Measurements from ENCODE around the gene TCP11L2. TPM values are rescaled to one million over a fixed set of nuclear protein-coding genes. Genes with fewer than 3 reads are reported as not detected.
"Not testable (repeated sequence)": the region's sequence is repeated elsewhere in the genome, so short reads cannot be mapped to it uniquely, and the experiment has no call there.

The TCP11L2 gene
- total and polyA plus RNA-seq, 9 of the 15 experiments (the other 6 are each of a cell fraction or from before 2014, with no cell fraction given): 0.39 to 4.5 (median 1.3) TPM

- 26% methylated on average over 8 of the region's 8 CpGs for WGBS (ENCODE audit: insufficient coverage, low coverage, missing lambda C conversion rate)
- intact Hi-C loops (cut with micrococcal nuclease): no loop called here
- ATAC-seq (no peak), FAIRE-seq (no peak), DNase-seq (ENCODE audit: extremely low read depth in 1 of 4, low spot score in 3 of 4) (no peak)
- Histone ChIP-seq H3K36me3 (ENCODE audit: control insufficient read depth, insufficient read depth, low read length) (no peaks in the 10 kb centered on the region), H4K20me1 (replicated peaks; ENCODE audit: control insufficient read depth, insufficient read depth, low read length) (no peaks in the 10 kb centered on the region), H3K4me3 (no peak overlapping the region), H3K4me1 (replicated peaks in 1 of 2; ENCODE audit: control insufficient read depth in 2 of 2, insufficient read depth in 2 of 2, low read length in 2 of 2) (0 out of 5 replicates have a peak, but pooled peaks cover 0 to 6% of the 10 kb centered on the region in 2 experiments), H3K9me3 (replicated peaks; ENCODE audit: control insufficient read depth, insufficient read depth, low read depth, low read length) (no peaks in the 10 kb centered on the region), H3K9ac (ENCODE audit: insufficient read depth in 1 of 2, low read depth in 2 of 2, low read length in 2 of 2) (no peak overlapping the region), H3K27ac (ENCODE audit: extremely low read depth, low read depth, low read length) (no peak overlapping the region), H3K4me2 (ENCODE audit: insufficient read depth, low read length) (no peak overlapping the region), H3K79me2 (ENCODE audit: control insufficient read depth, insufficient read depth, low read length) (no peaks in the 10 kb centered on the region), H3K9me1 (ENCODE audit: control insufficient read depth, insufficient read depth, low read length) (no peaks in the 10 kb centered on the region), H3K27me3 (ENCODE audit: control insufficient read depth in 2 of 2, insufficient read depth in 2 of 2, low read length in 2 of 2) (peaks cover 12% of the 10 kb centered on the region in 2 experiments; a peak in 3 of 5 replicates), H2AFZ (ENCODE audit: low read depth, low read length) (no peak overlapping the region)
- TF ChIP-seq HEY1 (CRISPR knock-in tag; IDR thresholded peaks at IDR 0.05; ENCODE audit: borderline replicate concordance) (no peak), HSF4 (CRISPR knock-in tag; IDR thresholded peaks at IDR 0.05; ENCODE audit: borderline replicate concordance) (no peak), ZNF57 (CRISPR knock-in tag; IDR thresholded peaks at IDR 0.05) (no peak), PHF8 (IDR thresholded peaks at IDR 0.05; ENCODE audit: borderline replicate concordance, low read length) (no peak)
- POLR2A ChIA-PET: no interaction called here
- BruUV-seq (replicated peaks): no TSS peak
- CTCF ChIA-PET (ENCODE audit: low intra/inter-chr PET ratio): no interaction called here
- in situ Hi-C loops (cut with MboI): no loop called here
Observed at GRCh38 chr12:106311139-106311538, 8.6 kb downstream of the TCP11L2 start.

DNA sequence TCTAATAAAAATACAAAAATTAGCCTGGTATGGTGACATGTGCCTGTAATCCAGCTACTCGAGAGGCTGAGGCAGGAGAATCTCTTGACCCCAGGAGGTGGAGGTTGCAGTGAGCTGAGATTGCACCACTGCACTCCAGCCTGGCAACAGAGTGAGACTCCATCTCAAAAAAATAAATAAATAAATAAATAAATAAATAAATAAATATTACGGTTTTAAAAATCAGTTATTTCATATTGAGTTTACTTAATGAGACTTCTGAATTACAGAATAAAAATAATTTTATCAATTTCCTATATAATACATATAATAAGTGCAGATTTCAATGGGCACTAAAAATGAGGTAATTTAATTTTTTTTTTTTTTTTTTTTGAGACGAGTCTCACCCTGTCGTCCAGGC, 10.9 kb downstream of the TCP11L2 start:
- H3K79me2 ChIP-seq (ENCODE audit: control insufficient read depth, insufficient read depth, low read length); FAIRE-seq; POLR2A ChIA-PET; DNase-seq (ENCODE audit: extremely low read depth in 1 of 4, low spot score in 3 of 4); H3K36me3 ChIP-seq (ENCODE audit: control insufficient read depth, insufficient read depth, low read length); H3K4me3 ChIP-seq; intact Hi-C loops (cut with micrococcal nuclease); in situ Hi-C loops (cut with MboI); CTCF ChIA-PET (ENCODE audit: low intra/inter-chr PET ratio); BruUV-seq (replicated peaks); H3K4me1 ChIP-seq (replicated peaks in 1 of 2; ENCODE audit: control insufficient read depth in 2 of 2, insufficient read depth in 2 of 2, low read length in 2 of 2); H3K9ac ChIP-seq (ENCODE audit: insufficient read depth in 1 of 2, low read depth in 2 of 2, low read length in 2 of 2); H2AFZ ChIP-seq (ENCODE audit: low read depth, low read length); H4K20me1 ChIP-seq (replicated peaks; ENCODE audit: control insufficient read depth, insufficient read depth, low read length); H3K9me3 ChIP-seq (replicated peaks; ENCODE audit: control insufficient read depth, insufficient read depth, low read depth, low read length); ATAC-seq; H3K27ac ChIP-seq (ENCODE audit: extremely low read depth, low read depth, low read length); H3K4me2 ChIP-seq (ENCODE audit: insufficient read depth, low read length); H3K9me1 ChIP-seq (ENCODE audit: control insufficient read depth, insufficient read depth, low read length): not testable (repeated sequence)
- H3K27me3 ChIP-seq (ENCODE audit: control insufficient read depth in 2 of 2, insufficient read depth in 2 of 2, low read length in 2 of 2): peaks cover 12% of the 10 kb centered on the region in 2 experiments; a peak in 3 of 5 replicates
- 23% methylated on average over 2 of the region's 4 CpGs for WGBS (ENCODE audit: insufficient coverage, low coverage, missing lambda C conversion rate)
